Stimulated activated CD4-positive, alpha-beta T cell treated with anti-CD3 and anti-CD28 coated beads, Interleukin-12 subunit alpha, Interleukin-12 subunit beta, amount 100 ng/mL, for 24 hours (primary cell): Measurements from ENCODE around the gene YIF1A.
"Not testable (repeated sequence)": the region's sequence is repeated elsewhere in the genome, so short reads cannot be mapped to it uniquely, and the experiment has no call there.

ENCODE experiments used
- DNase-seq, 2 experiments: peaks; one replicate each; pipeline ENCODE4 v3.0.0-alpha.2; 2020; ENCODE audit warnings: low read depth in 2 of 2

YIF1A gene

DNA sequence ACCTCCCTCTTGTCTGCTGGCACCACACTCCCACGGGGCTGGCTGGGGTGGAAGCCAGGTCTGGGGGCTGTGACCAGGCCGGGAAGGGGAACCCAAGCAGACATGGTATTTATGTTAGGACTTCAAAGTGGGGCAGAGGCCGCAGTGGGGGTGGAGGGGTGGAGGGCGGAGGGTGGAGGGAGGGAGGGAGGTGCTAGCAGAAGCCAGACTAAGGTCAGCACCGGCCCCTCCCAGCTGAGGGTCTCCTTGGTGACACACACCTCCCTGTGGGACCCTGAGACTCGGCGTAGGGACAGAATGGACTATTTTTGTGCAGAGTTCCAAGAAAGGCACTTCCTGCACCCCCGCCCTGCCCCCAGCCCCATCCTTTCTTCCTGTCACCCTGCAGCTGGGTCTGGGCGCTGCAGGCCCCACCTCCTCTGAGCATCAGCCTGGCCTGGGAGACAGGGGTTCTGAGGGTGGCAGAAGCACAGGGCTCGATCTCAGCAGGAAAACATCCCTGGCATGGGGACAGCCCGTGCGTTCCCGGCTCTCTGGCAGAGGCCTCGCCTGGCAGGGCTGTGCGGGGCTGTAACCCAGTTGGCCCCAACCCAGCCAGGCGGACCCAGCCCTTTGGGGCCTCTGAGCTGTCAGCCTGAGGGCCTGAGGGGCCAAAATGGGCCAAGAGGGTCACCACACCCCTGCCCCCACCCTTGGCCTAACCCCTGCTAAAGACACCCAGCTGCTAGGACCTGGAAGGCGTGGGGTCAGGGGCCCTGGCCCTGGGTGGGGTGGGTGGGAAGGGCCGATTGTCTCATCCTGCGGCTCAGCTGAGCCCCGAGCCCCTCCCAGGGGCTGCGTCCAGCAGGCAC, 37.5 kb upstream of the YIF1A start:
- DNase-seq = no peak

GRCh38 chr11:66325263-66325671, 36.3 kb upstream of the YIF1A start:
- no peak for DNase-seq

GRCh38 chr11:66324664-66325063, 35.7 kb upstream of the YIF1A start:
- no peak for DNase-seq

GRCh38 chr11:66323684-66324083, 34.7 kb upstream of the YIF1A start:
- no peak for DNase-seq

- no peak for DNase-seq
Observed at GRCh38 chr11:66322732-66323427, 33.9 kb upstream of the YIF1A start.

- DNase-seq = no peak
Observed at GRCh38 chr11:66321606-66322005, 32.7 kb upstream of the YIF1A start.

DNA sequence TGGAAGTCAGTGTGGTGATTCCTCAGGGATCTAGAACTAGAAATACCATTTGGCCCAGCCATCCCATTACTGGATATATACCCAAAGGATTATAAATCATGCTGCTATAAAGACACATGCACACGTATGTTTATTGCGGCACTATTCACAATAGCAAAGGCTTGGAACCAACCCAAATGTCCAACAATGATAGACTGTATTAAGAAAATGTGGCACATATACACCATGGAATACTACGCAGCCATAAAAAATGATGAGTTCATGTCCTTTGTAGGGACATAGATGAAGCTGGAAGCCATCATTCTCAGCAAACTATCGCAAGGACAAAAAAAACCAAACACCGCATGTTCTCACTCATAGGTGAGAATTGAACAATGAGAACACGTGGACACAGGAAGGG, 31.8 kb upstream of the YIF1A start:
- not testable (repeated sequence) for DNase-seq

- not testable (repeated sequence) for DNase-seq
Observed at GRCh38 chr11:66320289-66320688, 31.3 kb upstream of the YIF1A start.

- DNase-seq = no peak
Observed at GRCh38 chr11:66318600-66318970, 29.6 kb upstream of the YIF1A start.

DNA sequence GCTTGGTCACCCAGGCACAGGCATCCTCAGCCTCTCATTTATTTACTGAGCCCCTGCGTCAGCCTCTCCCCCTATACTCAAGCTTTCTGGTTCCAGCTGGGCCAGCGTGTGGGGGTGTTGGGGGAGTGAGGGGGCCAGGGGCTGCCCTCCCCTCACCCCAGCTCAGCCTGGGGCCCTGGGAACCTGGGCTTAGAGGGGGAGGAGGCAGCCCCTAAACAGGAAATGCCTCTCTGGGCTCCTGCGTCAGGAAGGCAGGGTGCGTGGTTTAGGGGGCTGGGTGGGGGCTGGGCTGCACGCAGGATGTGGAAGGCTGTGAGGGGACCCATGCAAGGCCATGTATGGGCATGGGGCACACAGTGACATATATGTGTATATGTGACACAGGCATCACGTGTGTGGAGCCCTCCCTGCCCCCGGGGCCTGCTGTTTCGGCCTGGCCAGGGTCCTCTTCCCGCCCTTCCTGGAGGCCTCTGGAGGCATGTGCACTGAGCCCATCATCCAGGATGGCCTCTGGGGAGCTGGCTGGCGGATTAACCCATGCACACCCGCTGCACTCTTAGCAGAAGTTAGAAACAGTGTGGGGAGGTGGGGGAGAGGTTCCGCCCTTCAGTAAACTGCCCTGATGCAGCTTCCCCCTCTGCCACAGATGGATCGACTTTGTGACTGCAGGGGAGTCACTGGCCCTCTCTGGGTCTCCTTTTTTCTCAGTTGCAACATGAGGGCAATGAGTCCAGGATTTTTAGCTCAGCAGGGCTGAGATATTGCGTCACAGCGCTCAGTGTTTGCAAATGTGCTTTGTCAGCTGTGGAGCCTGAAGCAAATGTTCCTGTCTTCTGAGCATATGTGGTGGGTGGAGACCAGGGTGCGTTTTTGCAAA, 29.0 kb upstream of the YIF1A start:
- DNase-seq = no peak

DNA sequence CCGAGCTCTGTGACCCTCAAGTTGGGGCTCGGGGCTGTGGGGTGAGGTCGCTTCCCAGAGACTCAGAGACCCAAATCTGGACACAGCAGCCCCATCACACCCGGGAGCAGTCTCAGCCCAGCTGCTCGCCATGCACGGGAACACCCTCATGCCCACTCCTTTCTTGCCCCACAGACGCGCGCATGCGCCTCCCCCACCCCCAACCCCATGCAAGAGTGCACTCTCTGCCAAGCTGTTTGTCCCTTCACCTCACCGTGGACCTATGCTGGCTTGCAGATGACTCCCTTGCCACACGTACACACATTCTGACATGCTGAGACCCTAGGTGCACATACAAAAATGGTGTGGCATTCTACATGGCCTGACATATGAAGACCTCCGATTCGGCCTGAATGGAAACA, 28.4 kb upstream of the YIF1A start:
- DNase-seq = no peak

- DNase-seq = no peak
Observed at GRCh38 chr11:66316849-66317251, 27.9 kb upstream of the YIF1A start, which contains the start of gene CD248. CD248 (minus strand) TSS chr11:66317044; CDS start chr11:66317027, 17 bp downstream.

DNA sequence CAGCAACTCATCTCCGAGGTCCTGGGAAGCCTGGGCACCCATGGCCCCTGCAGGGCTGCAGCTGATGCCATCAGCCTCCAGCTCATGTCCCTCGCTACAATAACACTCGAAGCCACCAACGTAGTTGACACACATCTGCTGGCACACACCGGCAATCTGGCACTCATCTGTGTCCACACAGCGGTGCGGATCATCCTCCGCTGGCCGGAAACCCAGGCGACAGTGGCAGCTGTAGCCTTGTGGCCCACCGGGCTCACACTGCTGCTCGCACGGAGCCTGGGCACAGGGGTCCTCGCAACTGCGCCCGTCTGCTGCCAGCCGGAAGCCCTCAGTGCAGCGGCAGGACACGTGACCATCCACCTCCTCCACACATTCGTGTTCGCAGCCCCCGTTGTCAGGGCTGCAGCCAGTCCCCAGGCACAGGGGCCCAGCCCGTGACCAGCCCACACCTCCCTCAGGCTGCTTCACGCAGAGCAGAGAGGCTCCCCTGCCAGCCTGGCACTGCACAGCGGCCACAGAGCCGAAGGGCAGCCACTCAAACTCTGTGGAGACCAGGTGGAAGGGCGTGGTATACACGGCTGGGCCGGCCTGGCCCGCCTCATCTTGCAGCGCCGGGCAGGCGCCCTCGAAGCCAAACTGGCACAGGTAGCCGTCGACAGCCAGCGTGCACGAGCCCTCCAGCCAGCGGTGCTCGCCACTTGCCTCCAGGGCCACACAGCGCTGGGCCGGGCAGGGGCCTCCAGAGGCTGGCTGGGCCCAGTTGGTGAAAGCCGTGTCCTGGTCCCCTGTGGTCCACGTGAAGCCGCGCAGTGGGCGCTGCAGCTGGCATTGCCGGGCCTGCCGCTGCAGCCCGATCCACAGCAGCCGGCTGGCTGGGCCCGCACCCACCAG, 27.2 kb upstream of the YIF1A start:
- DNase-seq = no peak

DNA sequence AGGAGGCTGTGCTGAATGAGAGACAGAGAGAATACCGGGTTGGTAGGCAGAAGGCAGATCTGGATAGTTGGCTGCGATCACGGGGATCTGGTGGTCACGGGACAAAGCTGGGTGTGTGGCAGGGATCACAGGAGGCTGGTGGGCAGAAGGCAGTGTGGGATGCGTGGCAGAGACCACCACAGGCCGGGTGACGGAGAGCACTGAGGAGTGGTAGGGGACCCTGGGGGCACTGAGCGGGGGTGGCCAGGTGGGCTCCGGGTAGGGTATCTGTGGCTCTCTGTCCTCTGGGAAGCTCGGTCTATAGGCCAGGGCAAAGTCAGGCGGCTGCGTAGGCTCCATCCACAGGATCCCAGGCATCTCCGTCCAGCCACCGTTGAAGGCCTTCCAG, 26.5 kb upstream of the YIF1A start:
- DNase-seq = no peak

- DNase-seq = no peak
Observed at GRCh38 chr11:66314561-66315497, 25.9 kb upstream of the YIF1A start.

DNA sequence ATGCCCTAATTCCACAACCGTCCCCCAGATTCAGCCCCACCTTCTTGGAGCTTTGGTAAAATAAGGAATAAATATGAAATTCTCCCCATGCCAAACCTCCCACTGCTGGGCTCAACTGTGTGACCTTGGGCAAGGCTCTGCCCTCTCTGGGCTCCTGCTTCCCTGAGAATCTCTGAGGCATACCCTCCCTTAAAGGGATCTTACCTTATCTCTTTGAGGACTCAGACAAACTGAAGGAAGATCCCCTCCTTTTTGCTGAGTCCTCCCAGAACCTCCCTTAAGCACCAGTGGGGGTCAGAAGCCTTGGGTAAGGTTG, 25.2 kb upstream of the YIF1A start:
- no peak for DNase-seq

- DNase-seq = no peak
Observed at GRCh38 chr11:66313321-66314185, 24.6 kb upstream of the YIF1A start.

DNA sequence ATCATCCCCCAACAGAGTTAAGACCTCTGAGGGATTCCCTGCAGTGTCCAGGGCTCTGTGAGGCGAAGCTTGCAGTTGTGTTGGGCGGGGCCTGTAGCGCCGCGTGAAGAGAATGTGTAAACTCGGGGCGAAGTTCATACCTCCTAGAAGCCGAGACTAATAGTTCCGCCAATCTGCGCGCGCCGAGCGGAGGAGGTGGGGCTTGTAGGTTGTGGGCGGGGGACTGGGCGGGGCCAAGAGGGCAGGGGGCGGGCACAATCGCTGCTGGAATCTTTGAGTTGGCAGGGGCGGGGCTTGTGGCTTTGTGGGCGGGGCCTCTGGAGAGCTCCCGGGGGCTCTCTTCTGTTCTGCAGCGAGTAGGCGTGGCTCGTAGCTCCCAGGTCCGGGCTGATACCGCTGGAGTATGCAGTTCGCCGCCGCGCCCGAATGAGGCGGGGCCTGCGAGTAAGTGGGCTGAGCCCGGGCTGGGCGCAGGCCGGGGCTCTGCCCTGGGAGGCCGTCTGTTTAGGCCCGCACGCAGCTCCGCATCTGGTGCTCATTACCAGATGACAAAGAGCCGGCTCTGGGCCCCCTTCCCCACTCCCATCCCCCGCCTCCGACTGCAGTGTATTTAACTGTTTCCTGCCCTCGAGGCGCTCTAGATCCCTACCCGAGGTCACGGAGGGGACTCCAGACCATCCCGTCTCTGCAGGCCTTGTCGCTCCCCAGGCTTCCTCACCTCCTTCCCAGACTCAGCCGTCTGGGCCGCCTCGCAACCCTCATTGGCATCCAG, 23.8 kb upstream of the YIF1A start:
- DNase-seq = peak; percentile 90 to 92
